Loucy (cell line): ENCODE results near the gene ZMPSTE24.

Experiments
- H2AFZ ChIP-seq: fragments of 200-600 bp; sonication (generic); 2 replicates; pipeline ENCODE4 v1.6.0; 2016; ENCODE audit warnings: antibody characterized with exemption, mild to moderate bottlenecking, low read length, moderate library complexity
- H3F3A ChIP-seq: fragments of 200-600 bp; 2 replicates; pipeline ENCODE4 v1.6.0; 2016; ENCODE audit warnings: antibody characterized with exemption, low read depth, mild to moderate bottlenecking
- H3K27me3 ChIP-seq: fragments of 200-600 bp; sonication (generic); 2 replicates; pipeline ENCODE4 v1.6.1; 2014; ENCODE audit warnings: low read length, mild to moderate bottlenecking; ENCODE audit not compliant: insufficient read depth, poor library complexity, severe bottlenecking
- H3K36me3 ChIP-seq: fragments of 200-600 bp; sonication (generic); 2 replicates; pipeline ENCODE4 v1.6.1; 2016; ENCODE audit warnings: low read length; ENCODE audit not compliant: insufficient read depth
- H3K4me1 ChIP-seq: fragments of 200-600 bp; sonication (generic); 2 replicates; pipeline ENCODE4 v1.5.1; 2014; ENCODE audit warnings: low read length, mild to moderate bottlenecking; ENCODE audit not compliant: insufficient read depth, poor library complexity, severe bottlenecking
- H3K4me2 ChIP-seq: fragments of 200-600 bp; sonication (generic); 2 replicates; pipeline ENCODE4 v1.6.0; 2014; ENCODE audit warnings: antibody characterized with exemption, low read length, low read depth, mild to moderate bottlenecking; ENCODE audit not compliant: poor library complexity, severe bottlenecking
- H3K4me3 ChIP-seq: fragments of 200-600 bp; sonication (generic); 2 replicates; pipeline ENCODE4 v1.5.1; 2014; ENCODE audit warnings: low read length, mild to moderate bottlenecking, mixed read lengths; ENCODE audit not compliant: poor library complexity, severe bottlenecking
- H3K79me2 ChIP-seq: fragments of 200-600 bp; sonication (generic); 2 replicates; pipeline ENCODE4 v1.6.1; 2014; ENCODE audit warnings: low read length; ENCODE audit not compliant: insufficient read depth
- H3K9ac ChIP-seq: fragments of 200-600 bp; sonication (generic); 2 replicates; pipeline ENCODE4 v1.6.0; 2014; ENCODE audit warnings: mild to moderate bottlenecking, low read depth, low read length, moderate library complexity; ENCODE audit not compliant: poor library complexity, severe bottlenecking
- H3K9me2 ChIP-seq: fragments of 200-600 bp; sonication (generic); replicated peaks from 2 replicates; pipeline ENCODE4 v1.6.1; 2016; ENCODE audit warnings: low read depth, low read length, mixed read lengths
- H3K9me3 ChIP-seq: fragments of 200-600 bp; sonication (generic); 2 replicates; pipeline ENCODE4 v1.6.1; 2014; ENCODE audit warnings: mild to moderate bottlenecking, antibody characterized with exemption, low read length, low read depth; ENCODE audit not compliant: insufficient read depth
- H4K20me1 ChIP-seq: fragments of 200-600 bp; sonication (generic); 2 replicates; pipeline ENCODE4 v1.6.0; 2014; ENCODE audit warnings: antibody characterized with exemption, low read length, mild to moderate bottlenecking; ENCODE audit not compliant: insufficient read depth, poor library complexity, severe bottlenecking
- CTCF ChIP-seq: fragments of 200-600 bp; sonication (generic); conservative IDR thresholded peaks from 2 replicates; pipeline ENCODE4 v1.5.1; 2014; ENCODE audit warnings: mild to moderate bottlenecking, antibody characterized with exemption, low read length
- EZH2phosphoT487 ChIP-seq: fragments of 200-600 bp; IDR thresholded peaks from 2 replicates; pipeline ENCODE4 v1.6.1; 2018; ENCODE audit warnings: antibody characterized with exemption, mild to moderate bottlenecking, moderate library complexity, borderline replicate concordance

ZMPSTE24 gene

GRCh38 chr1:40241362-40241761 is 16.7 kb upstream of the ZMPSTE24 start:
- Histone ChIP-seq H3K9me3 (no peaks in the 10 kb centered on the region), H4K20me1 (no peaks in the 10 kb centered on the region), H3K4me2 (no peak overlapping the region), H2AFZ (no peak overlapping the region), H3F3A (0 out of 2 replicates have a peak, but pooled peaks cover 6% of the 10 kb centered on the region), H3K9me2 (no peaks in the 10 kb centered on the region), H3K4me3 (no peak overlapping the region), H3K9ac (no peak overlapping the region), H3K27me3 (no peaks in the 10 kb centered on the region), H3K36me3 (peaks cover 42% of the 10 kb centered on the region), H3K79me2 (no peaks in the 10 kb centered on the region), H3K4me1 (peaks cover 4% of the 10 kb centered on the region)
- TF ChIP-seq EZH2phosphoT487, result no peak
- no peak for TF ChIP-seq CTCF

GRCh38 chr1:40243351-40243750 is 14.7 kb upstream of the ZMPSTE24 start:
- no peaks in the 10 kb centered on the region for H3K79me2 ChIP-seq
- no peaks in the 10 kb centered on the region for H4K20me1 ChIP-seq
- no peak overlapping the region for H3K4me3 ChIP-seq
- H3F3A ChIP-seq, result 0 out of 2 replicates have a peak, but pooled peaks cover 6% of the 10 kb centered on the region
- H3K9me2 ChIP-seq, result no peaks in the 10 kb centered on the region
- no peak overlapping the region for H3K4me2 ChIP-seq
- peaks cover 4% of the 10 kb centered on the region for H3K4me1 ChIP-seq
- H3K27me3 ChIP-seq, result no peaks in the 10 kb centered on the region
- H3K36me3 ChIP-seq, result peaks cover 22% of the 10 kb centered on the region; the same call in 1 of the 2 replicates
- H3K9ac ChIP-seq, result no peak overlapping the region
- H2AFZ ChIP-seq, result no peak overlapping the region
- TF ChIP-seq EZH2phosphoT487 (no peak), CTCF (no peak)
- H3K9me3 ChIP-seq, result no peaks in the 10 kb centered on the region

GRCh38 chr1:40244138-40244744 is 13.8 kb upstream of the ZMPSTE24 start:
- peaks cover 4% of the 10 kb centered on the region for H3K4me1 ChIP-seq
- no peak overlapping the region for H3K4me2 ChIP-seq
- no peak overlapping the region for H2AFZ ChIP-seq
- peaks cover 13% of the 10 kb centered on the region; the same call in 1 of the 2 replicates for H3K36me3 ChIP-seq
- H3K9me3 ChIP-seq, result no peaks in the 10 kb centered on the region
- no peak overlapping the region for H3K9ac ChIP-seq
- H3K4me3 ChIP-seq, result no peak overlapping the region
- no peaks in the 10 kb centered on the region for H4K20me1 ChIP-seq
- no peaks in the 10 kb centered on the region for H3K27me3 ChIP-seq
- H3K9me2 ChIP-seq, result no peaks in the 10 kb centered on the region
- no peak for TF ChIP-seq EZH2phosphoT487
- no peak for TF ChIP-seq CTCF
- no peaks in the 10 kb centered on the region for H3K79me2 ChIP-seq
- 0 out of 2 replicates have a peak, but pooled peaks cover 6% of the 10 kb centered on the region for H3F3A ChIP-seq
